Left lung (tissue), 10 donors: ENCODE data around the gene TGM2. TPM values are rescaled to one million over a fixed set of nuclear protein-coding genes. Genes with fewer than 3 reads are reported as not detected.

Experiments
- ATAC-seq: fragments of 200-7000 bp; cut with Tn5 transposase; one replicate; pipeline ENCODE4 v1.9.1; 2020; ENCODE audit warnings: moderate library complexity
- DNase-seq, 4 donors: peaks; one replicate each; pipeline ENCODE4 v3.0.0-alpha.2; 2013 to 2020
- H3K27ac ChIP-seq, 2 donors: fragments of 200-600 bp; sonication (generic) in 1 of 2; one replicate each; pipeline versions ENCODE4 v1.5.0 to v1.8.0; 2020 to 2021
- H3K27me3 ChIP-seq, 2 donors: fragments of 200-600 bp; sonication (generic) in 1 of 2; one replicate each; pipeline versions ENCODE4 v1.5.0 to v1.8.0; 2020 to 2021
- H3K36me3 ChIP-seq, 2 donors: fragments of 200-600 bp; sonication (generic) in 1 of 2; one replicate each; pipeline versions ENCODE4 v1.5.0 to v1.8.0; 2020 to 2021
- H3K4me1 ChIP-seq, 2 donors: fragments of 200-600 bp; one replicate each; pipeline ENCODE4 v1.8.0; 2021
- H3K4me3 ChIP-seq, 2 donors: fragments of 200-600 bp; sonication (generic) in 1 of 2; one replicate each; pipeline versions ENCODE4 v1.5.0 to v1.8.0; 2020 to 2021; ENCODE audit warnings: mild to moderate bottlenecking in 1 of 2
- H3K9me3 ChIP-seq, 2 donors: fragments of 200-600 bp; sonication (generic) in 1 of 2; one replicate each; pipeline versions ENCODE4 v1.5.0 to v1.8.0; 2020 to 2021
- CTCF ChIP-seq, 2 donors: fragments of 200-600 bp; sonication (generic) in 1 of 2; IDR thresholded peaks; one replicate each; pipeline versions ENCODE4 v1.5.0 to v1.8.0; 2021; ENCODE audit warnings: antibody characterized with exemption in 2 of 2
- intact Hi-C, 2 donors: fragments of 100-400 bp; cut with DNase I; formaldehyde crosslinking; loops; one replicate each; pipeline versions ENCODE4 v1.11.2 to v1.14.2; 2022
- polyA plus RNA-seq, 6 donors: library from polyadenylated mRNA; unstranded; fragments of 120-200 nt; gene quantifications; one replicate each; pipeline ENCODE4 v1.2.1, GENCODE V29; 2013; ENCODE audit not compliant: insufficient read length in 6 of 6
- total RNA-seq, 2 donors: library from RNA; stranded (reverse); fragmentation: NEBNext Ultra II Directional; extraction: Animal tissue kit (Norgen Biotek cat#: 25700); gene quantifications; one replicate each; pipeline ENCODE4 v1.2.1, GENCODE V29; 2021
- donor health status: DM: no; HTN: yes; CAD: no.
- donor health status: DM: no; HTN: no; CAD: no.

TGM2 gene
- total and polyA plus RNA-seq, 8 donors, result 89.0 to 391 (median 109) TPM

GRCh38 chr20:38186788-38187221 is 21.7 kb upstream of the TGM2 start:
- intact Hi-C loops, result no loop called here
- Histone ChIP-seq H3K4me1 (peaks cover 2 to 10% of the 10 kb centered on the region in 2 donors), H3K27me3 (no peaks in the 10 kb centered on the region), H3K27ac (no peak overlapping the region), H3K36me3 (no peaks in the 10 kb centered on the region), H3K9me3 (no peaks in the 10 kb centered on the region), H3K4me3 (no peak overlapping the region)
- DNase-seq, result no peak
- no peak for TF ChIP-seq CTCF (IDR thresholded peaks at IDR 0.05)
- no peak for ATAC-seq

DNA sequence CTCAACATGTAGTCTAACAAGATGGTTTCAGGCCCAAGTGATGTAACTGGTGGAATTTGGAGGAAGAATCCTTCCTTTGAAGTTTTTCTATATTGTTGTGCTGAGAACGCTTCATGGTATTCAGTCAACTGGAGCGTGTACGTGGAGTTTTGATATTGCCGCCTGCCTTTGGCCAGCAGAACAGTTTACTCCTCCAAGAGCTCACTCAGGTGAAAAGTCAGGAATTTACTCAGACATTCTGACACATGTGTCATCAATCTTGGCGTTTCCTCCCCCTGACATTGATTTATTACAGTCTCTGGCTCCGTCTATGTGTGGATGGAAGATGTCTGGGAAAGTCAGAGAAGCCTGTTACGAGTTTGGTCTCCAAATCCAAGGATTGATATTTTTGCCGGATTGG is 19.0 kb upstream of the TGM2 start:
- Histone ChIP-seq H3K27me3 (no peaks in the 10 kb centered on the region), H3K9me3 (no peaks in the 10 kb centered on the region)

DNA sequence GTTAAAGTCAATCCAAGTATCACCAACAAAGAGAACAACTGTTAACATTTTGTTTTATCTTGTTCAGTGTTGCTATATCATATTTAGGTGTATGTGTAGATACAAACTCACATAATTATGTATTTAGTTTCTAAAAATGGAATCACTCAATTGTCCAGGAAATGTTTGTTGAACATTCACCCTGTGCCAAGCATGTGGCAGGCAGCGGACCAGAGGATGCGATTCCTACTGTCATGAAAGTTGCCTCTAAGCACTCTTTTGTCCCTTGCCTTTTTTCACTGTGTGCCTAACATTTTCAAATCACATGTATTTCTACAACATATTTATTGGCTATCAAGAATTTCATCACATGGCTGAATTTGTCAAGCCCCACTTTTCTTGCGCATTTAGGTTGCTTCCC is 16.9 kb upstream of the TGM2 start:
- no peak overlapping the region for H3K27ac ChIP-seq
- DNase-seq (peak in 1 of 4 donors; percentile 3), ATAC-seq (no peak)
- no peak overlapping the region for H3K4me3 ChIP-seq
- H3K9me3 ChIP-seq, result no peaks in the 10 kb centered on the region
- no peaks in the 10 kb centered on the region for H3K27me3 ChIP-seq
- no peaks in the 10 kb centered on the region for H3K36me3 ChIP-seq
- TF ChIP-seq CTCF (IDR thresholded peaks at IDR 0.05), result no peak
- intact Hi-C loops, result no loop called here
- peaks cover 3 to 13% of the 10 kb centered on the region in 2 donors for H3K4me1 ChIP-seq

More for the DNA sequence above, 19.0 kb upstream of the TGM2 start:
- no peak for TF ChIP-seq CTCF (IDR thresholded peaks at IDR 0.05)
- H3K4me3 ChIP-seq, result no peak overlapping the region
- DNase-seq (no peak), ATAC-seq (no peak)
- intact Hi-C loops, result no loop called here
- no peaks in the 10 kb centered on the region for H3K36me3 ChIP-seq
- peaks cover 3 to 6% of the 10 kb centered on the region in 2 donors for H3K4me1 ChIP-seq
- no peak overlapping the region for H3K27ac ChIP-seq

DNA sequence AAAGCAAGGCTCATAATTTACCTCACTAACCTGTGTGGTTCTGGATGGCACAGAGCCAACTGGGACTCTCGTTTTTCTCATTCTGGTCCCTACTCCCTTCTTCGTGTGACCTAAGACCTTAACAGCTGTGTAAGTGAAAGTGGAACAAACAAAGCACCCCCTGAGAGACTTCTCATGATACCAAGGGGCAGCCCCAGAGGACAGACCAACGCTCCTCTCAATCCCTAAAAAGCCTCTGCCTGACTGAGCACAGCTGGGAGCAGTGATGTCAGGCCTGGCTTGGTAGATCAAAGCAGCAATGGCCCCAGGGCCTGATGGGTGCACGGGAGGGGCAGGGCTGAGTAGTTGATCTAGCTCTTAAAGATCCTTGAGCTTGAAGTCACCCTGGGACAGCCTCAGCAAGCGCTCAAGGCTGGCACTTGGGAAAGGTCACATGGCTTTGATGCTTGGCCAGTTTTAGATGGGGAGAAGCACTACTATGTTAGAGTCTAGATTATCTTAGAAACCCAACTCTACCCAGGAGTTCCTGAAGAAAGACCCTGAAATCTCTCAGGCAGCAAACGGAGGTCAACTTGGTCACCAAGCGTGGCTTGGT is 16.2 kb upstream of the TGM2 start:
- intact Hi-C loops, result no loop called here
- no peaks in the 10 kb centered on the region for H3K36me3 ChIP-seq
- no peaks in the 10 kb centered on the region for H3K27me3 ChIP-seq
- TF ChIP-seq CTCF (IDR thresholded peaks at IDR 0.05), result no peak
- DNase-seq (peak in 1 of 4 donors; percentile 45), ATAC-seq (peak; percentile 88)
- peaks cover 3 to 12% of the 10 kb centered on the region in 2 donors for H3K4me1 ChIP-seq
- no peak overlapping the region for H3K27ac ChIP-seq
- no peaks in the 10 kb centered on the region for H3K9me3 ChIP-seq
- no peak overlapping the region for H3K4me3 ChIP-seq

GRCh38 chr20:38180781-38181180 is 15.7 kb upstream of the TGM2 start:
- ATAC-seq (no peak), DNase-seq (peak in 1 of 4 donors; percentile 1)
- H3K4me3 ChIP-seq, result no peak overlapping the region
- H3K27me3 ChIP-seq, result no peaks in the 10 kb centered on the region
- intact Hi-C loops, result no loop called here
- H3K27ac ChIP-seq, result no peak overlapping the region
- H3K36me3 ChIP-seq, result no peaks in the 10 kb centered on the region
- TF ChIP-seq CTCF (IDR thresholded peaks at IDR 0.05), result no peak
- no peaks in the 10 kb centered on the region for H3K9me3 ChIP-seq
- H3K4me1 ChIP-seq, result peaks cover 3 to 12% of the 10 kb centered on the region in 2 donors
